Limb (tissue), 2 donors: Measurements from ENCODE around the gene CRACR2A.

Experiments used
- DNase-seq, 2 donors: peaks; one replicate each; pipeline ENCODE4 v3.0.0-alpha.2; 2016; ENCODE audit errors: extremely low spot score in 2 of 2

CRACR2A gene

GRCh38 chr12:3651585-3652424, 101.1 kb downstream of the CRACR2A start:
- DNase-seq: no peak

- no peak for DNase-seq
Measured at GRCh38 chr12:3647504-3647903, 105.4 kb downstream of the CRACR2A start.

GRCh38 chr12:3646561-3647241, 106.2 kb downstream of the CRACR2A start:
- no peak for DNase-seq

- no peak for DNase-seq
Measured at GRCh38 chr12:3645091-3645490, 107.8 kb downstream of the CRACR2A start.

- DNase-seq: peak in 1 of 2 donors; percentile 13
Measured at GRCh38 chr12:3644104-3644503, 108.8 kb downstream of the CRACR2A start.

GRCh38 chr12:3641428-3642018, 111.4 kb downstream of the CRACR2A start:
- no peak for DNase-seq

- DNase-seq: no peak
Measured at GRCh38 chr12:3636328-3636727, 116.6 kb downstream of the CRACR2A start.

GRCh38 chr12:3634348-3634747, 118.6 kb downstream of the CRACR2A start:
- no peak for DNase-seq

GRCh38 chr12:3633396-3633795, 119.5 kb downstream of the CRACR2A start:
- DNase-seq: no peak

- no peak for DNase-seq
Measured at GRCh38 chr12:3632754-3633153, 120.2 kb downstream of the CRACR2A start.

- no peak for DNase-seq
Measured at GRCh38 chr12:3632256-3632655, 120.7 kb downstream of the CRACR2A start.

- DNase-seq: no peak
Measured at GRCh38 chr12:3631759-3632158, 121.2 kb downstream of the CRACR2A start.

- no peak for DNase-seq
Measured at GRCh38 chr12:3631272-3631637, 121.7 kb downstream of the CRACR2A start.

GRCh38 chr12:3630621-3631271, 122.2 kb downstream of the CRACR2A start:
- no peak for DNase-seq

- no peak for DNase-seq
Measured at GRCh38 chr12:3630111-3630510, 122.8 kb downstream of the CRACR2A start.

- DNase-seq: no peak
Measured at GRCh38 chr12:3629057-3629830, 123.7 kb downstream of the CRACR2A start.

GRCh38 chr12:3628629-3629028, 124.3 kb downstream of the CRACR2A start:
- no peak for DNase-seq

- DNase-seq: no peak
Measured at GRCh38 chr12:3627336-3627735, 125.6 kb downstream of the CRACR2A start.

- DNase-seq: no peak
Measured at GRCh38 chr12:3624273-3624672, 128.6 kb downstream of the CRACR2A start.

- no peak for DNase-seq
Measured at GRCh38 chr12:3622822-3623690, 129.9 kb downstream of the CRACR2A start.
